NCI-H774 (cell line): ENCODE results near the gene TMED4.
A peak's percentile ranks its signal among the peaks of the same experiment; 100 is the strongest.
"Not testable (repeated sequence)": the region's sequence is repeated elsewhere in the genome, so short reads cannot be mapped to it uniquely, and the experiment has no call there.

Source experiments
- DNase-seq: peaks from one replicate; lab custom pipeline; 2025; lab: John Stamatoyannopoulos, UW

Gene TMED4

GRCh38 chr7:44607141-44608068 lies 25.4 kb upstream of the TMED4 start:
- DNase-seq: no peak

DNA sequence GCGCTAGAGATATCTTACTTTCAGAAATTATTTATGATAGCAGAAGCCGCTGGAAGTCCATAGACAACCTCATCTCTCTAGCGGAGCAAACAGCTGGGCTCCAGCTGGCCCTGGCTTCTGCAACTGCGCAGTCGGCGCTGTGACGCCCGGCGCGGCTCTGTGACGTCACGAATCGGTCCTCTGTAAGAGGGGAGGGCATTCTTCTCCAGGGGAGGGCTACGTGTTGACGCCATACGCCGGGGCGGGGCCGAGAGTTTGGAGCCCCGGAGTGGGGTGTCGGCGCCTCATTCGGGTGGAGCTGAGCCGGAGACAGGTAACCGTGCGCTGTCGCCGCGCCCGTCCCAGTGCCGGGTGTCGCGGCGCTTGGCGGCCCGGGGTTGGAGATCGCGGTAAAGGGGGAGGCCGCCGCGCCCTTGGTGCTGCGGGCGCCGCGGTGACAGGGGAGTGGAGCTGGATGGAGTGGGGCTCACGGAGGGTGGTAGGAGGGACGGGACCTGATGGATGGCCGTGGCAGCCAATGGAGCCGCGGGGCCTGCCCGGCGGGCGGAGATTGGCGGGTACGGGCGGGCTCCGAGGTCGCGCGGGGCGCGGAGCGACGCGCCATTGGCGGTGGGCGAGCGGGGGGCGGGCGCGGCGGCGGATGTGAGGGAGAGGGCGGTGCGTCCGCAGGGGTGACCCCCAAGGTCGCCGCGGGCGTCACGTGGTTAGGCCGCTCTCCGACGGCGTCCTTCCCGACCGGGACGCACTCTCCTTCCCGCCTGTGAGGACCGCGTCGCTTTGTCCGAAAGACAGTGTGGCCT lies 24.5 kb upstream of the TMED4 start, which contains the start of gene OGDH:
Gene OGDH, plus strand, starts transcription at position 287 of the 800 bp plus-strand sequence. CDS start 17,717 bp downstream, outside the sequence.
- DNase-seq: peak; percentile 98

GRCh38 chr7:44604941-44605340 lies 22.9 kb upstream of the TMED4 start:
- DNase-seq: no peak

DNA sequence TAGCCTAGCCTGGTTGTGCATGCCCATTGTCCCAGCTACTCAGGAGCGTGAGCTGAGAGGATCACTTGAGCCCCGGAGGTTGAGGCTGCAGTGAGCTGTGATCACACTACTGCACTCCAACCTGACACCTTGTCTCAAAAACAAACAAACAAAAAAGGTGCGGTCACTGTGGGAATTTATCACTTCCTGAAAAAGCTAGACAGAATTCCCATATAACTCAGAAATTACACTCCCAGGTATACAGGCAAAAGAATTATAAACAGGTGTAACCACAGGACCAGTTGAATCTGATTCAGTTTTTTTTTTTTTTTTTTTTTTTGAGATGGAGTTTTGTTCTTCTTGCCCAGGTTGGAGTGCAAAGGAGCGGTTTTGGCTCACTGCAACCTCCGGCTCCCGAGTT lies 21.2 kb upstream of the TMED4 start:
- no peak for DNase-seq

GRCh38 chr7:44602576-44602910 lies 20.5 kb upstream of the TMED4 start:
- DNase-seq: no peak

DNA sequence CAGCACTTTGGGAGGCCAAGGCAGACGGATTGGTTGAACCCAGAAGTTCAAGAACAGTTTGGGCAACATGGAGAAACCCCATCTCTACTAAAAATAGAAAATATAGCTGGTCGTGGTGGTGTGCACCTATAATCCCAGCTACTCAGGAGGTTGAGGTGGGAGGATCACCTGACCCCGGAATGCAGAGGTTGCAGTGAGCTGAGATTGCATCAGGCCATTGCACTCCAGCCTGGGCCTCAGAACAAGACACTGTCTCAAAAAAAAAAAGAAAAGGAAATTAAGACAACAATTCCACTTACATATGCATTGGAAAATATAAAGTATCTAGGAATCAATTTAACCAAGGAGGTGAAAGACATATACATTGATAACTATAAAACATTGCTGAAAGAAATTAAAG lies 17.2 kb upstream of the TMED4 start:
- no peak for DNase-seq

GRCh38 chr7:44597181-44597580 lies 15.2 kb upstream of the TMED4 start:
- DNase-seq: not testable (repeated sequence)

DNA sequence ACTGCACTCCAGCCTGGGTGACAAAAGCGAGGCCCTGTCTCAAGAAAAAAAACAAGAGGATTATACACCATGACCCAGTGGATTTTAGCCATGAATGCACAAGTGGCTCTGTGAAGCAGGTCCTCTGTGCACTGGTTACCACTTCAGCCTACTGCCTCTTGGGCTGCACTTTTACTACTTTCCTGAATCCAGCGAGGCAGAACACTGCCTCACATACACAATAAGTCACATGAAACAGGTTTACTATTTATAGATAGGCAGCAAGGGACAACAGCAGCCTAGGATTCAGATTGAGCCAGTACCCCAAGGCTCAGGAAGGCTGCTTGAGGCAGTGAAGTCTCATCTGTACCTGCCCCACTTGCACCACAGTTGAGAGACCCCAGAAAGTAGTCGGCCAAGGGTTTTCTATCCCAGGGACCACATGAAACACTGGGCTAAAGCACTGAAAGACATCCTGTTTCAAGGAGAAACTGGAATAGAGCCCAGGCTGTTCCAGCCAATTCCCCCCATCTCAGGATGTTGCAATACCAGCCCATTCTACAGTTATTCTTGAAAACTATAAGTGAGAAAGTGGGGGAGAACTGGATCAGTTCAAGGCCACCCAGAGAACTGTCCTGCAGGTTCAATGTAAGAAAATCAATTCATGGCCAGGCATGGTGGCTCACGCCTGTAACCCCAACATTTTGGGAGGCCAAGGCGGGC lies 14.1 kb upstream of the TMED4 start:
- no peak for DNase-seq

- no peak for DNase-seq
These were observed 8.9 kb upstream of the TMED4 start for GRCh38 chr7:44590910-44591309.

DNA sequence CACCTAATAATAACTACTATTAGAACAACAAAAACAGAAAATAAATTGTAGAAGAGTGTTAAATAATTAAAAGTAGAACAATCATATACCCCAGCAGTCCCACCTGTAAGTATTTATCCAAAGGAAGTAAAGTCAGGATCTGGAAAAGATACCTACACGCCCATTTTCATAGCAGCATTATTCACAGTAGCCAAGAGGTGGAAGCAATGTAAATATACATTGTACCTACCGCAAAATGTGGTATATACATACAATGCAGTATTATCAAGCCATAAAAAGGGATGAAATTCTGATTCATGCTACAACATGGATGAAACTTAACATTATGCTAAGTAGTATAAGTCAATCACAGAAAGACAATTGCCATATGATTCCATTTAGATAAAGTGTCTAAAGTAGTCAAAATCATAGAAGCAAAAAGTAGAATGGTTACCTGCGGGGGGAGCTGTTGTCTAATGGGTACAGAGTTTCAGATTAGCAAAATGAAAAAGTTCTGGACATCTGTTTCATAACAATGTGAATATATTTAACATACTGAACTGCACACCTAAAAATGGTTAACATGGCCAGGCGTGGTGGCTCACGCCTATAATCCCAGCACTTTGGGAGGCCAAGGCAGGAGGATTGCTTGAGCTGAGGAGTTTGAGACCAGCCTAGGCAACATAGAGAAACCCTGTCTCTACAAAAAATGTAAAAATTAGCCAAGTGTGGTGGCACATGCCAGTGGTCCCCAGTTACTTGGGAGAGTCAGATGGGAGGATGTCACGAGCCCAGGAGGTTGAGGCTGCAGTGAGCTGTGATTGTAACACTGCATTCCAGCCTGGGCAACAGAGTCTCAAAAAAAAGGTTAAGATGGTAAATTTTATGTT lies 6.0 kb upstream of the TMED4 start:
- peak; percentile 31 for DNase-seq

DNA sequence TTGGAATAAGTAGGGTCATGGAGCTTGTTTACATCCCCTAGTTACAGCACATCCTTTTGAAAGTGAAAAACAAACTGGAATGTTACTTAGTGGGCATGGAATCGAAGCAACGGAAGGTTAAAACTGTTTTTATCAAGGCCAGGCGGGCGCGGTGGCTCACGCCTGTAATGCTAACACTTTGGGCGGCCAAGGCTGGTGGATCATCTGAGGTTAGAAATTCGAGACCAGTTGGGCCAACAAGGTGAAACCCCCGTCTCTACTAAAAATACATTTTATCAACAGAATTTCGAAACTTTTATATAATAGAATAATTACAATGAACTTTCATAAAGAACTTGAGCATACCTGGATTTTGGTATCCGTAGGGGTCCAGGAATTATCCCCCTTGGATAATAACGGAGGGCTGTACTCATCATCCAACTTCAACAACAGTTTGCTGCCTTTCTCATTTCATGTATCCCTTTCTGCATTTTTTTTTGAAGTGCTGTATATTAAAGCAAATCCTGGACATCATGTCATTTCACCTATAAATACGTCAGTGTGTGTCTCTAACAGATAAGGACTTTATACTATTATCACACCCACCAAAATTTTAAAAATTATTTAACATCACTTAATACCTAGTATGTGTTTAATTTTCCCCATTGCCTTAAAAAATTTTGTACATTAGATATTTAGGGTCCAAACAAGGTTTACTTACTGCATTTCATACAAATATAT lies 1.3 kb upstream of the TMED4 start:
- DNase-seq: no peak

DNA sequence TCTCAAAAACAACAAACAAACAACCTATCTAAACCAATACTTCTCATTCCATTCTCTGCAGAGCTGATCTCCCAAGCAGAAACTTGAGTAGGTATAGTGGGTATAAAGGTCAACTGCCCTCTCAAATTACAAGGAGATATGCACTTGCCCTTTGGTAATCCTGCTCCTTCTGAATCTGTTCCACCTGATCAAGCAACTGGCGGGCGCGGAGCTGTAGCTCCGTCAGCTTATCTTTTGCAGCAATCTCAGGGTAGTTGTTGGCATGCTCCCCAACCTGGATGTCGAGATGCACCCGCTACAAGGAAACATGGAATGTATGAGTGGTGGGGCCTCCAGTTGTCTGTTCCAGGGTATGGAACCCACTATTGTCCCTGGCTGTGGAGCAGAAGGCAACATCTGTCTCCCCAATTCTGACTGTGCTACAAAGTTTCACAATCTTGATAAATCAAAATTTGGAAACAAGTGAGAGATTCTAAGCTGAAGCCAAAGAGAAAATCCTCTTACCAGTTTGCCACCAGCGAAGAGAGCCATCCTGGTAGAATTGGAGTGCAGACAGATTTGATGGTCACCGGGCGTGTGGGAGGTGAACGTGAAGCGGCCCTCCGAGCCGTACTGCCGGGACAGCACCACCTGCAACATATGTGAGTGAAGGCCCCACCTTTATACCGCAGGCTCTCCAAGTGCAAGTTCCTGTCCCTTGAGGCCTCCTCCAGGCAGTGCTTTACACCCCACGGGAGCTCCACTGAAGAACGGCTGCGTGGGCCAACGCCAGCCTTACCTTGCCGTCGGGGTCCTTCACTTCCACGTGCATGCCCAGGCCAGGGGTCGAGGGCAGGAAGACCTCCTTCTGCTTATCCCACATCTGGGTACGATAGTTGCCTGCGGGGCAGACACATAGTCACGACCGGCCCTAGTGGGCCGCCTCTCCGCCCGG lies 819 bp downstream of the TMED4 start:
- DNase-seq: no peak

DNA sequence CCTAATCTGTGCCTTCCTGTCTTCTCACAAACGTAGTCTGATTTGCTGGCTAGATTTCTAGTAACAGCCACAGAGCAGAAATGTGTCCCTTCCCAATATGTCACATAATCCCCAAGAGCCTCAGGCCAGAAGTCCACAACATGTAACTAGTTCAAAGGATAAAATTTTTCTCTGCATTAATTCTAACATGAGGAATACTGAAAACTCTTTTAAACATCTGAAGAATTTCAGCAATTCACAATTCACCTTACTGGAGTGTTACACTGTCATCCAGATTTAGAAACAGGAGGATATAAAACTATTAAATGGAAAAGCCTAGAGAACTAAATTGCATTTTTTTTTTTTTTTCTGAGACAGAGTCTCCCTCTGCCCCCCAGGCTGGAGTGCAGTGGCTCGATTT lies 5.8 kb downstream of the TMED4 start:
- no peak for DNase-seq

DNA sequence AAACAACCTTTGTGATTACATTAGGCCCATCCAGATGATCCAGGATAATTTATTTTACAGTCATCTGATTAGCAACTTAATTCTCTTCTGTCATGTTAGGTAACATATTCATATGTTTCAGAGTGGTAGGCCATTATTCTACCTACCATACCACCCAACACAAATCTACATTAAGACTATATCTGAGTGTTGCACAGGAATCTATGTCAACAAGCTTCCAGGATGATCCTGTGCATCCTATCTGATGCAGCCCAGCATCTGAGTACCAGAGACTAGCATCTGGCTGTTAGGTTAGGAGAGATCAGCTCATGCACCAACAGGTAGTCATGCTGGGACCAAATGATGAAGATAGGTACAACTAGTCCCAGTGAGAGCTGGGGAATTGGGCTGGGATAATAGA lies 7.0 kb downstream of the TMED4 start:
- DNase-seq: no peak

- no peak for DNase-seq
These were observed 7.7 kb downstream of the TMED4 start for GRCh38 chr7:44574287-44574872.

GRCh38 chr7:44573464-44574286 lies 8.4 kb downstream of the TMED4 start, which contains the start of gene DDX56:
Gene DDX56, minus strand, starts transcription at chr7:44573908. Its CDS starts 13 bp downstream, at chr7:44573895.
- DNase-seq: peak; percentile 96

GRCh38 chr7:44572771-44573170 lies 9.3 kb downstream of the TMED4 start:
- DNase-seq: no peak

GRCh38 chr7:44569959-44570358 lies 12.1 kb downstream of the TMED4 start:
- DNase-seq: no peak
